NCI-H82 (cell line): ENCODE measurements around the gene PMS2.
"Not testable (repeated sequence)": the region's sequence is repeated elsewhere in the genome, so short reads cannot be mapped to it uniquely, and the experiment has no call there.

Source experiments
- DNase-seq: peaks from one replicate; lab custom pipeline; 2025; lab: John Stamatoyannopoulos, UW

PMS2 gene

GRCh38 chr7:6015917-6016652 is 7.2 kb upstream of the PMS2 start:
- DNase-seq, result no peak

GRCh38 chr7:6012355-6013104 is 3.7 kb upstream of the PMS2 start:
- no peak for DNase-seq

- DNase-seq, result no peak
These were observed 2.7 kb upstream of the PMS2 start for GRCh38 chr7:6011541-6011940.

- not testable (repeated sequence) for DNase-seq
These were observed 1.5 kb upstream of the PMS2 start for GRCh38 chr7:6010370-6010769.

DNA sequence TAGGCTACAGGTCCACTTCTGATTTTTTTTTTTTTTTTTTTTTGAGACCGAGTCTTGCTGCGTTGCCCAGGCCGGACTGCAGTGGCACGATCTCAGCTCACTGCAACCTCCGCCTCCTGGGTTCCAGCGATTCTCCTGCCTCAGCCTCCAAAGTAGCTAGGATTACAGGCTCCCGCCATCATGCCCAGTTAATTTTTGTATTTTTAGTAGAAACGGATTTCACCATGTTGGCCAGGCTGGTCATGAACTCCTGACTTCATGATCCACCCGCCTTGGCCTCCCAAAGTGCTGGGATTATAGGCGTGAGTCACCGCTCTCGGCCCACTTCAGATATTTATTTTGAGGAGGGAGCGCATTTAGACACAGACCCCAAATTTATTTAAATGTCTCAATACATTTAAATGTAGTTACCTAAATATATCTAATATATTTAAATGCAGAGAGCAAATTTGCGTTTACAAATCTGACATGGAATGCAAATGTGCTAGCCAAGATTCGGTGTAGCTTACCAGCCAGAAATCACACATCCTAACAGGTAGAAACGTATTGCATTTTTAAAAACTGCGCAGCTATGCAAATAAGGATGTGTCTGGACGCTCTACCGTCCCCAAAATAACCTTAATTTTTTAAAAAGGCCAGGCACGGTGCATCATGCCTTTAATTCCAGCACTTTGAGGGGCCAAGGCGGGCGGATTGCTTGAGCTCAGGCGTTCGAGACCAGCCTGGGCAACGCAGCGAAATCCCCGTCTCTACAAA is 836 bp downstream of the PMS2 start:
- not testable (repeated sequence) for DNase-seq

GRCh38 chr7:6007386-6007785 is 1.5 kb downstream of the PMS2 start:
- no peak for DNase-seq

DNA sequence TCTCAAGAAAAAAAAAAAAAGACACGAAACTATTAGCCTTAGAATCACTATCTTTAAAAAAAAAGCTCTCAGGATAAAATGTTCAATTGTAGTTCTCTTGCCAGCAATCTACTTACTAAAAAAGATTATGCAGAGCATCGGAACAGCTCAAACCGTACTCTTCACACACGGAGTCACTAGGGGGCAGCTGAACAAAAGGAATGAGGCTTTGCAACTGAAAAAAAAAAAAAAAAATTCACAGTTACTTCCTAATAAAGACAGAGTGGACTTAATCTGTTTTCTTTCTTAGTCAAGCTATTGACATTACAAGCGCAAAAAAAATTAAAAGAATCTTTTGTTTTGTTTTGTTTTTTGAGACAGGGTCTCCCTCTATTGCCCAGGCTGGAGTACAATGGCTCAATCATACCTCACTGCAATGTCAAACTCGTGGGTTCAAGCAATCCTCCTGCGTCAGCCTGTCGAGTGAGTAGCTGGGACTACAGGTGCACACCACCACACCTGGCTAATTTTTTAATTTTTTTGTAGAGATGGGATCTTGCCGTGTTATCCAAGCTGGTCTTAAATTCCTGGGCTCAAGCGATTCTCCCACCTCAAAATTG is 11.5 kb downstream of the PMS2 start:
- peak; percentile 69 for DNase-seq

- not testable (repeated sequence) for DNase-seq
These were observed 21.8 kb downstream of the PMS2 start for GRCh38 chr7:5987061-5987460.

GRCh38 chr7:5979680-5980314 is 29.1 kb downstream of the PMS2 start:
- not testable (repeated sequence) for DNase-seq

GRCh38 chr7:5973580-5973979 is 35.3 kb downstream of the PMS2 start:
- not testable (repeated sequence) for DNase-seq

- DNase-seq, result not testable (repeated sequence)
These were observed 38.4 kb downstream of the PMS2 start, which contains the start of gene RSPH10B for GRCh38 chr7:5970347-5970911. Gene RSPH10B (minus strand): TSS chr7:5970689. CDS start chr7:5967116, 3,573 bp downstream.

DNA sequence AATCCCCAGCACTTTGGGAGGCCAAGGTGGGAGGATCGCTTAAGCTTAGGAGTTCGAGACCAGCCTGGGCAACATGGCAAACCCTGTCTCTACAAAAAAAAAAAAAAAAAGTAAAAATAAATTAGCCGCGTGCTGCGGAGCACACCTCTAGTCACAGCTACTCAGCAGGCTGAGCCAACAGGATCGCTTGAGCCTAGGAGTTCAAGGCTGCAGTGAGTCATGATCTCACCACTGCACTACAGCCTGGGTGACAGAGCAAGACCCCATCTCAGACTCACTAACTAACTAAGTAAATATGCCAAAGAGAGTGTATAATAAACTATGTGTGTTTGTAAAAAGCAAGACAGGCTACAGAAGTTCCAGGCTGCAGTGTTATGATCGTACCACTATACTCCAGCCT is 45.0 kb downstream of the PMS2 start:
- DNase-seq, result not testable (repeated sequence)

DNA sequence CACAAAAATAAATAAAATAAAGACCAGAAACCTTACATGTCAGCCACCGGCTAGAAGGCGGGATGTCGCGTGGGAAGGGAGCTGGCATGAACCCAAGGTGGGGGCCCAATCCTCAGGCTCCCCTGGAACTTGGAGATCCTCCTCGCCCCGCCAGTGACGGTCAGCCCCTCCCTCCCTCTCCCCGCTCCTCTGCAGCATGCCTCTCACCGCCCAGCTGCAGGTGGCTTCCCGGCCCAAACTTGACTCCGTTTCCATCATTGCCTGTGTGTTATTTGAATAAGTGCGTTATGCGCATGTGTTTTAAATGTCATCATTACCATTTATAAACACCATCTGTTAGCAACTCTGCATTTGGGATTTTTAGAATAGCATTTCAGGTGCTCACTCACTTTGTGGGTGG is 45.6 kb downstream of the PMS2 start:
- not testable (repeated sequence) for DNase-seq

- not testable (repeated sequence) for DNase-seq
These were observed 73.9 kb downstream of the PMS2 start for GRCh38 chr7:5934945-5935450.

GRCh38 chr7:5931905-5932644 is 76.8 kb downstream of the PMS2 start:
- DNase-seq, result not testable (repeated sequence)

DNA sequence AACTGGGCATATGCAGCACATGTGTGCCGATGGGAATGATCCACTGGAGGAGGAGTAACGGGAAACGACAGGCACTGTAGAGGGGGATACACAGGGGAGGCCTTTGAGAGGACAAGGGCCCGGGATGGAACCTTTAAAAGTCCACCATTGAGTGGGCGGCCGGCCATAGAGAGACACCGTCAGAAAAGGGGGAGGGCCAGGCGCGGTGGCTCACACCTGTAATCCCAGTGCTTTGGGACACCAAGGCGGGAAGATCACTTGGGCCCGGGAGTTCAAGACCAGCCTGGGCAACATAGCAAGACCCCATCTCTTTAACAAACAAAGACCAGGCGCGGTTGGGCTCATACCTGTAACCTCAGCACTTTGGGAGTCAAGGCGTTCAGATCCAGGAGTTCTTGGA is 77.6 kb downstream of the PMS2 start:
- not testable (repeated sequence) for DNase-seq

- not testable (repeated sequence) for DNase-seq
These were observed 78.6 kb downstream of the PMS2 start for GRCh38 chr7:5930290-5930689.

GRCh38 chr7:5926263-5926870 is 82.5 kb downstream of the PMS2 start:
- DNase-seq, result not testable (repeated sequence)

GRCh38 chr7:5924630-5925029 is 84.2 kb downstream of the PMS2 start:
- not testable (repeated sequence) for DNase-seq

GRCh38 chr7:5924180-5924579 is 84.7 kb downstream of the PMS2 start:
- not testable (repeated sequence) for DNase-seq
